Measurements from ENCODE around the gene TOP2B. TPM values are rescaled to one million over a fixed set of nuclear protein-coding genes. Genes with fewer than 3 reads are reported as not detected.

Gene TOP2B
- polyA plus RNA-seq, 1 experiment = 13.6 TPM

DNA sequence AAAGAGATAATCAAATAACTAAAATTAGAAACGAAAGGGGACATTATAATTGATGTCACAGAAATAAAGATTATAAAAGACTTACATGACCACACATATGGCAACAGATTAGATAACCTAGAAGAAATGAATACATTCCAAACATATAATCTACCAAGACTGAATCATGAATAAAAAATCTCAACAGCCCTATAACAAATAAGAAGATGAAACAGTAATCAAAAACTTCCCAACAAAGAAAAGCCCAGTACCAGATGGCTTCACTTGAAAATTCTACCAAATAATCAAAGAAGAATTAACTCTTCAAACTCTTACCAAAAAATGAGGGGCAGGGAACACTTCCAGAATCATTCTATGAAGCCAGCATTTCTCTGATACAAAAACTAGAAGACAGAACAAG, 11.8 kb downstream of the TOP2B start:
- Histone ChIP-seq H3K4me3 (ENCODE audit: low read depth, low read length) (no peak overlapping the region), H3K36me3 (ENCODE audit: control insufficient read depth, insufficient read depth, low read length) (no peaks in the 10 kb centered on the region), H3K27me3 (ENCODE audit: control insufficient read depth, insufficient read depth, low read length) (no peaks in the 10 kb centered on the region)
- no peak for DNase-seq (ENCODE audit: low read depth)
- TF ChIP-seq CTCF (IDR thresholded peaks at IDR 0.05; ENCODE audit: insufficient read depth, low read depth, low read length) = no peak
- POLR2A ChIA-PET = no interaction called here
- CTCF ChIA-PET = no interaction called here

DNA sequence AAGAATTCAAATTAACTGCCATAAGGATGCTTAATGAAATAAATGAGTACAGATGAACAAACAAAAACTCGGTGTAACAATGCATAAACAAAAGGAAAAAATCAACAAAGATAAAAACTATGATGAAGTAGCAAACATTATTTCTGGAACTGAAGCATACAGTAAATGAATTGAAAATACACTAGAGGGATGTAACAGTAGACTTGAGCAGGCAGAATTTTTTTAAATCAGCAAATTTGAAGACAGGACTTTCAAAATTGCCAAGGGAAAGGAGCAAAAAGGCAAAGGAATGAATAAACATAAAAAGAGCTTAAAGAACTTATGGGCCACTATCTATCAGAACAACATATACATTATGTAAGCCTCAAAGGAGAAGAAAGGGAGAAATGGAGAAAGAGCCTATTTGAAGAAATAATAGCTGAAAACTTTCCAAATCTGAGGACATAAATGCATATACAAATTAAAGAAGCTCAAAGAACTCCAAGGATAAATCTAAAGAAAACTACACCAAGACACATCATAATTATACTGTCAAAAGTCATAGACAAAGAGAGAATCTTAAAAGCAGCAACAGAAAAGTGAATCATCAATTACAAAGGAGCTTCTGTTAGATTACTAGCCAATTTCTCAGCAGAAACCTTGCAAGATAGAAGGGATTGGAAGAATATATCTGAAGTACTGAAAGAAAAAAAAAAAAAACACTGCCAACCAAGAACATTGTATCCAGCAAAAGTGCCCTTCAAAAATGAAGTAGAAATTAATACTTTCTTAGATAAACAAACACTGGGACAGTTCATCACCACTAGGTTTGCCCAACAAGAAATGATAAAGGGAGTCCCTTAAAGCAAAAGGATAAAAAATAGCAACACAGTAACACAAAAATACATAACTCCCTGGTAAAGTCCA, 15.5 kb downstream of the TOP2B start:
- Histone ChIP-seq H3K4me3 (ENCODE audit: low read depth, low read length) (no peak overlapping the region), H3K27me3 (ENCODE audit: control insufficient read depth, insufficient read depth, low read length) (no peaks in the 10 kb centered on the region), H3K36me3 (ENCODE audit: control insufficient read depth, insufficient read depth, low read length) (no peaks in the 10 kb centered on the region)
- no peak for DNase-seq (ENCODE audit: low read depth)
- TF ChIP-seq CTCF (IDR thresholded peaks at IDR 0.05; ENCODE audit: insufficient read depth, low read depth, low read length) = no peak
- POLR2A ChIA-PET = interaction anchor here (0.7 kb wide), 1 partner anchor 134 kb away, joined by 6 read pairs; no protein-coding TSS in a partner anchor
- CTCF ChIA-PET = interaction anchor here (0.6 to 3.9 kb wide), 17 partner anchors 10 to 405 kb away, joined by 3 to 64 read pairs (median 4); partner anchors contain the start of genes NGLY1 and OXSM

GRCh38 chr3:25648107-25648535, 16.6 kb downstream of the TOP2B start:
- Histone ChIP-seq H3K36me3 (ENCODE audit: control insufficient read depth, insufficient read depth, low read length) (no peaks in the 10 kb centered on the region), H3K4me3 (ENCODE audit: low read depth, low read length) (no peak overlapping the region), H3K27me3 (ENCODE audit: control insufficient read depth, insufficient read depth, low read length) (no peaks in the 10 kb centered on the region)
- DNase-seq (ENCODE audit: low read depth) = peak; percentile 28
- POLR2A ChIA-PET = no interaction called here
- TF ChIP-seq CTCF (IDR thresholded peaks at IDR 0.05; ENCODE audit: insufficient read depth, low read depth, low read length) = peak; percentile 87
- CTCF ChIA-PET = interaction anchor here (0.6 to 3.9 kb wide), 37 partner anchors 9 to 807 kb away, joined by 3 to 64 read pairs (median 4); partner anchors contain the start of genes NGLY1 and OXSM

GRCh38 chr3:25635038-25635437, 29.7 kb downstream of the TOP2B start:
- H3K4me3 ChIP-seq (ENCODE audit: low read depth, low read length) = no peak overlapping the region
- H3K27me3 ChIP-seq (ENCODE audit: control insufficient read depth, insufficient read depth, low read length) = no peaks in the 10 kb centered on the region
- peaks cover 3% of the 10 kb centered on the region; the same call in 1 of the 2 replicates for H3K36me3 ChIP-seq (ENCODE audit: control insufficient read depth, insufficient read depth, low read length)
- TF ChIP-seq CTCF (IDR thresholded peaks at IDR 0.05; ENCODE audit: insufficient read depth, low read depth, low read length) = no peak
- DNase-seq (ENCODE audit: low read depth) = no peak
- ChIA-PET CTCF (interaction anchor here (2.1 kb wide), 1 partner anchor 13 kb away, joined by 7 read pairs; no protein-coding TSS in a partner anchor), POLR2A (no interaction called here)

- Histone ChIP-seq H3K27me3 (ENCODE audit: control insufficient read depth, insufficient read depth, low read length) (no peaks in the 10 kb centered on the region), H3K36me3 (ENCODE audit: control insufficient read depth, insufficient read depth, low read length) (peaks cover 3% of the 10 kb centered on the region; the same call in 1 of the 2 replicates), H3K4me3 (ENCODE audit: low read depth, low read length) (no peak overlapping the region)
- CTCF ChIA-PET = interaction anchor here (2.1 kb wide), 1 partner anchor 14 kb away, joined by 7 read pairs; no protein-coding TSS in a partner anchor
- POLR2A ChIA-PET = no interaction called here
- no peak for DNase-seq (ENCODE audit: low read depth)
- no peak for TF ChIP-seq CTCF (IDR thresholded peaks at IDR 0.05; ENCODE audit: insufficient read depth, low read depth, low read length)
Measured at GRCh38 chr3:25633919-25634318, 30.8 kb downstream of the TOP2B start.
